NCI-H146 treated with DMSO at 0.1 percent for 48 hours (cell line): ENCODE results near the gene SLC44A1.

Source experiments
- DNase-seq: peaks from one replicate; lab custom pipeline; 2025; ENCODE audit not compliant: unreplicated experiment; lab: John Stamatoyannopoulos, UW

SLC44A1 gene

GRCh38 chr9:105385381-105385985, 141.0 kb downstream of the SLC44A1 start:
- no peak for DNase-seq

- DNase-seq: no peak
These were observed 145.3 kb downstream of the SLC44A1 start for GRCh38 chr9:105389796-105390195.

- DNase-seq: no peak
These were observed 146.4 kb downstream of the SLC44A1 start for GRCh38 chr9:105390871-105391270.

- DNase-seq: no peak
These were observed 146.8 kb downstream of the SLC44A1 start for GRCh38 chr9:105391288-105391687.

- DNase-seq: no peak
These were observed 148.1 kb downstream of the SLC44A1 start for GRCh38 chr9:105392531-105392930.

GRCh38 chr9:105393576-105394344, 149.3 kb downstream of the SLC44A1 start:
- DNase-seq: no peak

- no peak for DNase-seq
These were observed 152.0 kb downstream of the SLC44A1 start for GRCh38 chr9:105396441-105396840.

GRCh38 chr9:105396901-105397300, 152.4 kb downstream of the SLC44A1 start:
- DNase-seq: no peak

GRCh38 chr9:105399117-105399516, 154.7 kb downstream of the SLC44A1 start:
- no peak for DNase-seq

- no peak for DNase-seq
These were observed 157.2 kb downstream of the SLC44A1 start for GRCh38 chr9:105401651-105402050.

GRCh38 chr9:105403552-105404248, 159.2 kb downstream of the SLC44A1 start:
- no peak for DNase-seq

GRCh38 chr9:105405514-105406131, 161.2 kb downstream of the SLC44A1 start:
- DNase-seq: no peak

- DNase-seq: no peak
These were observed 161.9 kb downstream of the SLC44A1 start for GRCh38 chr9:105406369-105406768.

GRCh38 chr9:105413525-105413924, 169.1 kb downstream of the SLC44A1 start:
- DNase-seq: no peak

GRCh38 chr9:105414947-105415661, 170.7 kb downstream of the SLC44A1 start:
- DNase-seq: no peak

- DNase-seq: no peak
These were observed 171.2 kb downstream of the SLC44A1 start for GRCh38 chr9:105415662-105415980.

- no peak for DNase-seq
These were observed 172.4 kb downstream of the SLC44A1 start for GRCh38 chr9:105416840-105417239.

- DNase-seq: no peak
These were observed 174.4 kb downstream of the SLC44A1 start for GRCh38 chr9:105418588-105419500.

GRCh38 chr9:105419816-105420597, 175.6 kb downstream of the SLC44A1 start:
- DNase-seq: no peak
